ENCODE results near the gene USP33. TPM values are rescaled to one million over a fixed set of nuclear protein-coding genes. Genes with fewer than 3 reads are reported as not detected.

USP33 gene
- total and polyA plus RNA-seq, 9 of the 15 experiments (the other 6 are each of a cell fraction or from before 2014, with no cell fraction given), result 22.4 to 83.5 (median 44.7) TPM

DNA sequence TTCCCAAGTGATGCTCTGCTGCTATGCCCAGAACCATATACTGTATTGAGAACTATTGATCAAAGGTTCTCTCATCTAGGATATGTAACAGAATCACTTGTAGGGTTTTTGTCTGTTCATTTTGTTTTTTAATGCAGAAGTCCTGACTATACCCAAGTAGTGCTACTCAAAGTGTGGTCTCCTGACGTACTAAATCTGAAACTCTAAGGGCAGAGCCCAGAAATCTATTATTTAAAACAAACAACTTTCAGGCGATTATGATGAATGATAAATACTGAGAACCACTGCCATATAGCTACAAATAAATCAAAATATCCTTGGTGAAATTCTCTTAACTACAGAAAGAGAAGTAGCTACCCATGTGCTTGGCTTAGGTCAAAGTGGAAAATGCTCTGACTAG lies 87.3 kb downstream of the USP33 start (continued):
- TF ChIP-seq ZNF324 (CRISPR knock-in tag; IDR thresholded peaks at IDR 0.05), result no peak
- no peak for TF ChIP-seq HDAC8 (tag; IDR thresholded peaks at IDR 0.05)
- TF ChIP-seq KDM4B (IDR thresholded peaks at IDR 0.05; ENCODE audit: borderline replicate concordance in 2 of 2, low read depth in 1 of 2), result no peak
- no peak for TF ChIP-seq CREB5 (CRISPR knock-in tag; IDR thresholded peaks at IDR 0.05)
- no peak for TF ChIP-seq RNF2 (IDR thresholded peaks at IDR 0.05)
- TF ChIP-seq MED1 (CRISPR knock-in tag; IDR thresholded peaks at IDR 0.05; ENCODE audit: borderline replicate concordance), result no peak
- no peak for TF ChIP-seq ADNP (tag; IDR thresholded peaks at IDR 0.05)

GRCh38 chr1:77671836-77672235 lies 87.8 kb downstream of the USP33 start:
- Histone ChIP-seq H3K27me3 (ENCODE audit: control insufficient read depth in 2 of 2, insufficient read depth in 2 of 2, low read length in 2 of 2) (no peaks in the 10 kb centered on the region), H3K36me3 (ENCODE audit: control insufficient read depth, insufficient read depth, low read length) (peaks cover 12% of the 10 kb centered on the region; the same call in 1 of the 3 replicates), H3K79me2 (ENCODE audit: control insufficient read depth, insufficient read depth, low read length) (peaks cover 99% of the 10 kb centered on the region), H3K27ac (ENCODE audit: extremely low read depth, low read depth, low read length) (no peak overlapping the region), H3K9ac (ENCODE audit: insufficient read depth in 1 of 2, low read depth in 2 of 2, low read length in 2 of 2) (no peak overlapping the region), H4K20me1 (replicated peaks; ENCODE audit: control insufficient read depth, insufficient read depth, low read length) (no peaks in the 10 kb centered on the region; the same call in 1 of the 2 replicates), H3K9me1 (ENCODE audit: control insufficient read depth, insufficient read depth, low read length) (no peaks in the 10 kb centered on the region), H3K4me3 (no peak overlapping the region), H3K4me1 (replicated peaks in 1 of 2; ENCODE audit: control insufficient read depth in 2 of 2, insufficient read depth in 2 of 2, low read length in 2 of 2) (peaks cover 7 to 16% of the 10 kb centered on the region in 2 experiments; a peak in 4 of 5 replicates), H3K9me3 (replicated peaks; ENCODE audit: control insufficient read depth, insufficient read depth, low read depth, low read length) (no peaks in the 10 kb centered on the region), H2AFZ (ENCODE audit: low read depth, low read length) (no peak overlapping the region), H3K4me2 (ENCODE audit: insufficient read depth, low read length) (no peak overlapping the region)
- in situ Hi-C loops (cut with MboI) (no loop called here), intact Hi-C loops (cut with micrococcal nuclease) (no loop called here)
- FAIRE-seq, result no peak
- no peak for DNase-seq (ENCODE audit: extremely low read depth in 1 of 4, low spot score in 3 of 4)
- CTCF ChIA-PET (ENCODE audit: low intra/inter-chr PET ratio), result no interaction called here
- WGBS (ENCODE audit: insufficient coverage, low coverage, missing lambda C conversion rate), result 74% methylated on average over 5 of the region's 5 CpGs
- BruUV-seq (replicated peaks), result no TSS peak
- ATAC-seq, result no peak
- POLR2A ChIA-PET, result interaction anchor here (0.6 to 1.4 kb wide), 2 partner anchors 11 to 95 kb away, joined by 3 to 5 read pairs; partner anchors contain the start of gene ZZZ3
- no peak for TF ChIP-seq TCF3 (CRISPR knock-in tag; IDR thresholded peaks at IDR 0.05)
- no peak for TF ChIP-seq NCOA4 (IDR thresholded peaks at IDR 0.05; ENCODE audit: partially characterized antibody)
- TF ChIP-seq ZNF518B (CRISPR knock-in tag; IDR thresholded peaks at IDR 0.05), result no peak
- TF ChIP-seq DPF2 (IDR thresholded peaks at IDR 0.05), result no peak
- no peak for TF ChIP-seq IFI16 (CRISPR knock-in tag; IDR thresholded peaks at IDR 0.05)
- TF ChIP-seq IRF2 (CRISPR knock-in tag; IDR thresholded peaks at IDR 0.05), result no peak
- TF ChIP-seq ZNF217 (CRISPR knock-in tag; IDR thresholded peaks at IDR 0.05), result no peak
- TF ChIP-seq SMAD4 (CRISPR knock-in tag; conservative IDR thresholded peaks at IDR 0.05), result no peak
- no peak for TF ChIP-seq ZNF707 (CRISPR knock-in tag; conservative IDR thresholded peaks at IDR 0.05)
- TF ChIP-seq ZNF354B (CRISPR knock-in tag; IDR thresholded peaks at IDR 0.05), result no peak
